NCI-H526 treated with DMSO at 0.1 percent for 48 hours (cell line): Measurements from ENCODE around the gene KRTAP9-8.
"Not testable (repeated sequence)": the region's sequence is repeated elsewhere in the genome, so short reads cannot be mapped to it uniquely, and the experiment has no call there.

Experiments
- DNase-seq: peaks from one replicate; lab custom pipeline; 2025; lab: John Stamatoyannopoulos, UW

KRTAP9-8 gene, protein sequence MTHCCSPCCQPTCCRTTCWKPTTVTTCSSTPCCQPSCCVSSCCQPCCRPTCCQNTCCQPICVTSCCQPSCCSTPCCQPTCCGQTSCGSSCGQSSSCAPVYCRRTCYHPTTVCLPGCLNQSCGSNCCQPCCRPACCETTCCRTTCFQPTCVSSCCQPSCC

DNA sequence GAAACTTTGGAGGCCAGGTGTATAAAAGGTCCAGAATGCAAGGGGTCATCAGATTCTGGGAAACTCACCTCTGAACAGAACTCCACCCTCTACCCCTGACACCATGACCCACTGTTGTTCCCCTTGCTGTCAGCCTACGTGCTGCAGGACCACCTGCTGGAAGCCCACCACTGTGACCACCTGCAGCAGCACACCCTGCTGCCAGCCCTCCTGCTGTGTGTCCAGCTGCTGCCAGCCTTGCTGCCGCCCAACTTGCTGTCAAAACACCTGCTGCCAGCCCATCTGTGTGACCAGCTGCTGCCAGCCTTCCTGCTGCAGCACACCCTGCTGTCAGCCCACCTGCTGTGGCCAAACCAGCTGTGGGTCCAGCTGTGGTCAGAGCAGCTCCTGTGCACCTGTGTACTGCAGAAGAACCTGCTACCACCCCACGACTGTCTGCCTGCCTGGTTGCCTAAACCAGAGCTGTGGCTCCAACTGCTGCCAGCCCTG lies at the start of gene KRTAP9-8:
Gene KRTAP9-8 (plus strand): TSS at position 51 of the 489 bp plus-strand sequence. CDS start 53 bp downstream, at position 104.
- DNase-seq = not testable (repeated sequence)

DNA sequence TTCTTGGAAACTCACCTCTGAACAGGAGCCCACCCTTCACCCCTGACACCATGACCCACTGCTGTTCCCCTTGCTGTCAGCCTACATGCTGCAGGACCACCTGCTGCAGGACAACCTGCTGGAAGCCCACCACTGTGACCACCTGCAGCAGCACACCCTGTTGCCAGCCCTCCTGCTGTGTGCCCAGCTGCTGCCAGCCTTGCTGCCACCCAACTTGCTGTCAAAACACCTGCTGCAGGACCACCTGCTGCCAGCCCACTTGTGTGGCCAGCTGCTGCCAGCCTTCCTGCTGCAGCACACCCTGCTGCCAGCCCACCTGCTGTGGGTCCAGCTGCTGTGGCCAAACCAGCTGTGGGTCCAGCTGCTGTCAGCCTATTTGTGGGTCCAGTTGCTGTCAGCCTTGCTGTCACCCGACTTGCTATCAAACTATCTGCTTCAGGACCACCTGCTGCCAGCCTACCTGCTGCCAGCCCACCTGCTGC lies 47.9 kb upstream of the KRTAP9-8 start, which contains the start of gene KRTAP9-1:
Gene KRTAP9-1 (plus strand): TSS at position 51 of the 482 bp plus-strand sequence. CDS start 0 bp downstream, at position 51.
- not testable (repeated sequence) for DNase-seq

DNA sequence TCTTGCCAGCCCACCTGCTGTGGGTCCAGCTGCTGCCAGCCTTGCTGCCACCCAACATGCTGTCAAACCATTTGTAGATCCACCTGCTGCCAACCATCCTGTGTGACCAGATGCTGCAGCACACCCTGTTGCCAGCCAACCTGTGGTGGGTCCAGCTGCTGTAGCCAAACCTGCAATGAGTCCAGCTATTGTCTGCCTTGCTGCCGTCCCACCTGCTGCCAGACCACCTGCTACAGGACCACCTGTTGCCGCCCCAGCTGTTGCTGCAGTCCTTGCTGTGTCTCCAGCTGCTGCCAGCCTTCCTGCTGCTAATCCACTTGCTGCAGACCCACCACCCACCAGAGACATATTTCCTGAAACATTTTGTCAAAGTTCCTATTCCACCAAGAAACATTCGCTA lies 47.5 kb upstream of the KRTAP9-8 start:
- no peak for DNase-seq

DNA sequence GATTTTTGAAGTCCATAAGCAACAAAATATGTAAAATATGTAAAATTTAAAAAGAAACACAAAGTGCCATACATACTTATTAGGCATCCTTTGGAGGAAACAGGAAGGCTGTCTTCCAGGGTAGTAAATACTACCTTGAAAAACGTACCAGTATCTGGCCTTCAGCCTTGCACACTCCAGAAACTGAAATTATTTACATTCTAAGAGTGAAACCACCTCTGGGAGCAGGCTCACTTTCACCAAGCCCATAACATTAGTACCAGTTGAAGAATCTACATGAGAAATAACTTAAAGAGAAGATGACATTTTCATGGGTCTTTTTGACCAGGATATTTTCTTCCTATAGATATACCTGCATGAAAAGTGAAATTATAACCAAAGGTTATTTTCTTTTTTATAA lies 41.7 kb upstream of the KRTAP9-8 start:
- no peak for DNase-seq

DNA sequence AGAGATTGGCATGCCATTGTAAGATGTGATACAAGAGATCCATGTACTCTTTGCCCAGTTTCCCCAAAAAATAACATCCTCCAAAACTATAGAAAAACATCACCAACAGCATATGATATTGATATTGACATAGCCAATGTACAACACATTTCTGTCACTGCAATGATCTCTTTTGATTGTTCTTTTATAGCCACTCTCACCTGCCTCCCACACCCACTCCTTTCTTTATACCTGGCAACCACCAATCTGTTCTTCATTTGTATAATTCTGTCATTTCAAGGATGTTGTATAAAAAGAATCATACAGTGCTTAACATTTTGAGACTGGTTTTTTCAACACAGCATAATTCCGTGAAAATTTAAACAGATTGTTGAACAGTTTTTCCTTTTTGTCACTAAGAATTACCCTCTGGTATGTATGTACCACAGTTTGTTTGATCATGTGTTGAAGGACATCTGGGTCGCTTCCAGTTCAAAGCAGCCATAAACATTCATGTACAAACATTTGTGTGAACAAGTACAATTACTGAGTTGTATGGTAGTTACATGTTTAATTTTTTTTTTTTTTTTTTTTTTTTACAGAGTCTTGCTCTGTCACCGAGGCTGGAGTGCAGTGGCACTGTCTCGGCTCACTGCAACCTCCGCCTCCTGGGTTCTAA lies 38.2 kb upstream of the KRTAP9-8 start:
- DNase-seq = no peak

DNA sequence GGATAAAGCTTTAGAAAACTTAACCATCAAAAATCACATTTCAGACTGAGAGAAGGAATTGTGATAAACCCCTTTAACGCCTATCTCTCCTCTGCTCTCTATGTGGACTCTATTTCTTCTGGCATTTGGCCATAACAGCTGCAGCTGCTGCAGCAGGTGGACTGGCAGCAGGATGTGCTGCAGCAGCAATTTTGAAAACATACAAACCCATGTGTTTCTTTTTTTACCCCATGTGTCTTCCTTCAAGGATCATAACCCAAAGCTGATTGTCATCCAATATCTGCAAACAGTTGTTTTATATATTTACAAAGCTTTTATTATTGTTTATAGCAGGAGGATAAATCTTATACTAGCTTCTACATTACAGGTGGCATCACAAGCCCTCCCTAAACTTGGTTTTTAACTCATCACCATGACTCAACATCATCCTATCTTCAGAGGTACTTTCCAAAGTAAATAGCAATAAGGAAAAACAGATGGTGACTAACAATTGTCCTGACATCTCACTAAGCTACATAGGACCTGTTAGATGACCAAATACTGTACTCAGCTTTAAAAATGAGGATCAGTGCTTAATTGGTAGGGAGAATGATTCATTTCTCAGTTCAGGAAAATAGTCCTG lies 25.8 kb upstream of the KRTAP9-8 start:
- DNase-seq = no peak

DNA sequence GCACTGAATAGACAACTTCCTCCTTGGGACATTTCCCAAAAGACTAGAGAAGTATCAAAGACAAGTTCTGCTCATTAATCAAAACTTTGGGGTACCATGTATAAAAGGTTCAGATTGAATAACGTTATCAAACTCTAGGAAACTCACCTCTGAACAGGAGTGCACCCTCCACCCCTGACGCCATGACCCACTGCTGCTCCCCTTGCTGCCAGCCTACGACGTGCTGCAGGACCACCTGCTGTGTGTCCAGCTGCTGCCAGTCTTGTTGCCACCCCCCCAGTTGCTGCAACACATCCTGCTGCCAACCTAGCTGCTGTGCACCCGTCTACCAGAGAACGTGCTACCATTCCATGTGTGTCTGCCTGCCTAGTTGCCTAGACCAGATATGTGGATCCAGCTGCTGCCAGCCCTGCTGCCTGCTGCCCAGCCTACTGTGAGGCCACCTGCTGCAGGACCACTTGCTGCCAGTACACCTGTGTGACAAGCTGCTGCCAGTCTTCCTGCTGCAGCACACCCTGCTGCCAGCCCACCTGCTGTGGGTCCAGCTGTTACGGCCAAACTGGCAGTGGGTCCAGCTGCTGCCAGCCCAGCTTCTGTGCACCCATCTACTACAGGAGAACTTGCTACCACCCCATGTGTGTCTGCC lies 25.2 kb upstream of the KRTAP9-8 start:
- no peak for DNase-seq

DNA sequence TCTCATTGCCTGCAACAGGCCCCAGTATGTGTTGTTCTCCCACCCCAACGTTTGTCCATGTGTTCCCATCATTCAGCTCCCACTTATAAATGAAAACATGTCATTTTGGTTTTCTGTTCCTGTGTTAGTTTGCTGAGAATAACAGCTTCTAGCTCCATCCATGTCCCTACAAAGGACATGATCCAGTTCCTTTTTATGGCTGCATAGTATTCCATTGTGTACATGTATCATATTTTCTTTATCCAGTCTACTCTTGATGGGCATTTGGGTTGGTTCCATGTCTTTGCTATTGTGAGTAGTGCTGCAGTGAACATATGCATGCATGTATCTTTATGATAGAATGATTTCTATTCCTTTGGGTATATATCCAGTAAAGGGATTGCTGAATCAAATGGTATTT lies 22.1 kb upstream of the KRTAP9-8 start:
- no peak for DNase-seq

DNA sequence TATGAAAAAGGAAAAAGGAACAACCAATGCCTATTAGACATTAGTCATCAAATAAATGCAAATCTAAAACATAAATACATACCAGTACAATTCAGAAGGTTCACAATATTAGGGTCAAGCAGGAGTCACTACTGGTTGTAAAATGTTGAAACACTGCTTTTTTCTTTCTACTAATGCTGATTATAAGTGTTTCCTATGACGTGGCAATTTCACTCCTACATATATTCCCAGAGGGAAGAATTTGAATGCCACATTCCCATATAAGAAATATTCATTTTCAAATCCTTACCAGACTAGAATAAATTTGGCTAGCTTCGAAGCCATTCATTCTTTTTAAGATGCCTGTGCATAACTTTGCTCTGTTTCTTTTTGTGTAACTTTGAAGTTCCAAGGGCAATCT lies 14.0 kb upstream of the KRTAP9-8 start:
- DNase-seq = no peak

DNA sequence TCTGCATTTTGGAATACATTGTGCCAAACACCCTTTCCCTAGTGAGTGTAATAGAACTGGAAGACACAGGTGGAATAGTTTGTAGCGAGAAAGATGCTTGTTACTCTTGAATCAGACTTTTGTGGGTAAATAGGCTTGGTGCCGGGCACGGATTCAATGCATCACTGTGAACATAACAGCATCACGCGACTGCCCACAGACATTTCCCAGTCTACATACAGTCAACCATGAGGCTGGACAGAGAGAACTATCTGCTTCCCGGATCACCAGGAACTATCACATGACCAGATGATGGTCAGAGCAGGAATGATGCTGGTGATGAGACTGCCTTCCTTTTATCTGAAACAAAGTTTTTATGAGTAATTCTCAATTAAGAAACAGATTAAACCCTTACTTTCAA lies 11.7 kb upstream of the KRTAP9-8 start:
- DNase-seq = no peak

DNA sequence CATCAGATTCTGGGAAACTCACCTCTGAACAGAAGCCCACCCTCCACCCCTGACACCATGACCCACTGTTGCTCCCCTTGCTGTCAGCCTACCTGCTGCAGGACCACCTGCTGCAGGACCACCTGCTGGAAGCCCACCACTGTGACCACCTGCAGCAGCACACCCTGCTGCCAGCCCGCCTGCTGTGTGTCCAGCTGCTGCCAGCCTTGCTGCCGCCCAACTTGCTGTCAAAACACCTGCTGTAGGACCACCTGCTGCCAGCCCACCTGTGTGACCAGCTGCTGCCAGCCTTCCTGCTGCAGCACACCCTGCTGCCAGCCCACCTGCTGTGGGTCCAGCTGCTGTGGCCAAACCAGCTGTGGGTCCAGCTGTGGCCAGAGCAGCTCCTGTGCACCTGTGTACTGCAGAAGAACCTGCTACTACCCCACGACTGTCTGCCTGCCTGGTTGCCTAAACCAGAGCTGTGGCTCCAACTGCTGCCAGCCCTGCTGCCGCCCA lies 11.2 kb upstream of the KRTAP9-8 start, which contains the start of gene KRTAP9-2:
Gene KRTAP9-2 (plus strand): TSS at position 51 of the 498 bp plus-strand sequence. CDS start 7 bp downstream, at position 58.
- not testable (repeated sequence) for DNase-seq

DNA sequence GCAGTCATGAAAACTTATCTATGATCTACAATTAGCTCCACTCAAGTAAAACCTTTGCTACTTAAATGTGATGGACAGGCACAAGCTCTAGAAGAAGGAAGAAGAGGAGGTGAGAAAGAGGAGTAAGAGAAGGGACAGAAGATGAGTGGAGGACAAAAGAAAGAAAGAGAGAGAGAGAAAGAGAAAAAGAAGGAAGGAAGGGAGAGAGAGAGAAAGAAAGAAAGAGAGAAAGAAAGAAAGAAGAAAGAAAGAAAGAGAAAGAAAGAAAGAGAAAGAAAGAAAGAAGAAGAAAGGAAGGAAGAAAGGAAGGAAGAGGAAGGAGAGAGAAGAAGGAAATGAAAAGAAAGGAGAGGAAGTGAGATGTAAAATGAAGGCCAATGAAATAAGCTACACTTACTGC lies 7.7 kb upstream of the KRTAP9-8 start:
- no peak for DNase-seq

DNA sequence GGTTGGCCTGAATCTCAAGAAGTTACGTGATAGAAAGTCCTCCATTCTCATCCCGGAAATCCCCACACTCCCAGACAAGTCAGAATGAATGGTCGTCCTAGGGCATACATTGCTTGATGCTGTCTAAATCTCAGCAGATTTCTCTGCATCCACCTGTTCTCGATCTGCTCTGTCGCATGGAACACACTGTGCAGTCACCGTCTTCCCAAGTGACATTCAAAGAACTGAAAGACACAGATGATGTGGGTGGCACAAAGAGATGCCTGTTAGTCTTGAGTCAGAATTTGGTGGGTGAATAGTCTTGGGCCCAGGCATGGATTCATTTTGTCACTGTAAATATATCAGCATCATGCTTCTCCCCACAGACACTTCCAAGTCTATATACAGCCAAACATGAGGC lies 6.1 kb upstream of the KRTAP9-8 start:
- no peak for DNase-seq

DNA sequence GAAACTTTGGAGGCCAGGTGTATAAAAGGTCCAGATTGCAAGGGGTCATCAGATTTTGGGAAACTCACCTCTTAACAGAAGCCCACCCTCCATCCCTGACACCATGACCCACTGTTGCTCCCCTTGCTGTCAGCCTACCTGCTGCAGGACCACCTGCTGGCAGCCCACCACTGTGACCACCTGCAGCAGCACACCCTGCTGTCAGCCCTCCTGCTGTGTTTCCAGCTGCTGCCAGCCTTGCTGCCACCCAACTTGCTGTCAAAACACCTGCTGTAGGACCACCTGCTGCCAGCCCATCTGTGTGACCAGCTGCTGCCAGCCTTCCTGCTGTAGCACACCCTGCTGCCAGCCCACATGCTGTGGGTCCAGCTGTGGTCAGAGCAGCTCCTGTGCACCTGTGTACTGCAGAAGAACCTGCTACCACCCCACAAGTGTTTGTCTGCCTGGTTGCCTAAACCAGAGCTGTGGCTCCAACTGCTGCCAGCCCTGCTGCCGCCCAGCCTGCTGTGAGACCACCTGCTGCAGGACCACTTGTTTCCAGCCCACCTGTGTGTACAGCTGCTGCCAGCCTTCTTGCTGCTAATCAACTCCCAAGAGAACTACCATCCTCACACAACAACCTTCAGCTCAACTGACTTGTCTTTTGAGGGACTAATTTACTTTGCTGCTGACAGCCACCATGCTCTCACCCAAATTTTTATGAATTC lies 5.2 kb upstream of the KRTAP9-8 start, which contains the start of gene KRTAP9-3:
Gene KRTAP9-3 (plus strand): TSS at position 51 of the 707 bp plus-strand sequence. CDS start 53 bp downstream, at position 104.
- not testable (repeated sequence) for DNase-seq

DNA sequence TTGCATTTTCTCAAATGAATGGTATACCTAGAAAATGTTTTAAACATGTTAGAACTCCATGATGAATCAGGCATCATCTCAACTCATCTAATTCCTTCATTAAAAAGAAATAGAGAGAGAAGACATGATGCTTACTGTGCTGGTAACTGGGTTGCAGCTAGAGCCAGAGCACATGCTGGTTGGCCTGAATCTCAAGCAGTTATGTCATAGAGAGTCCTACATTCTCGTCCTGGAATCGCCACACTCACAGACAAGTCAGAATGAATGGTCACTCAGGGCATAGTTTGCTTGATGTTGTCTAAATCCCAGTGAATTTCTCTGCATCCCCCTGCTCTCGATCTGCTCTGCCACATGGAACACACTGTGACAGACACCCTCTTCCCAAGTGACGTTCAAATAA lies 683 bp upstream of the KRTAP9-8 start:
- not testable (repeated sequence) for DNase-seq

DNA sequence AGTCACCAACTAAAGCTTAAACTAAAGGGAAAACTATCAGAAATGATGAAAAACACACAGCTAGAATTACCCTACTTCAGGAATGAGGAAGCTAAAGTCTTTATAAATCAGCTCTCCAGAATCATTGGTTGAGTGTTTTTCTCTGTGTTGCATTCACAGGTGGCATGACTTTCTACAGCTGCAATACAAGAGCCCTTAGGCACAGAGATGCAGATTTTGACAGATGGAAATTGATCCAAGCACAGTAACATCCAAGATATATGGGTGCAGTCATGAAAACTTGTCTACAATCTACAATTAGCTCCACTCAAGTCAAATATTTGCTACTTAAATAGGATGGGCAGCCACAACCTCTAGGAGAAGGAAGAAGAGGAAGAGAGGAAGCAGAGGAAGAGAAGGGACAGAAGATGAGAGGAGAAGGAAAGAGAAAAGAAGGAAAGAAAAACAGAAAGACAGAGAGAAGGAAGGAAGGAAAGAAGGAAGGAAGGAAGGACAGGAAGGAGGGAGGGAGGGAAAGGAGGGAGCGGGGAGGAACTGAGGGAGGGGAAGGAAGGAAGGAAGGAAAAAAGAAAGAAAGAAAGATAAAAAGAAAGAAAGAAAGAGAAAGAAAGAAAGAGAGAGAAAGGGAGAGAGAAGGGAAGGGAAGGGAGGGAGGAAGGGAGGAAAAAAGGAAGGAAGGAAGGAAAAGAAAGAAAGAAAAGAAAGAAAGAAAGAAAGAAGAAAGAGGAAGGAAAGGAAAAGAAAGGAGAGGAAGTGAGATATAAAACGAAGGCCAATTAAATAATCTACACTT lies 9.4 kb downstream of the KRTAP9-8 start:
- not testable (repeated sequence) for DNase-seq

DNA sequence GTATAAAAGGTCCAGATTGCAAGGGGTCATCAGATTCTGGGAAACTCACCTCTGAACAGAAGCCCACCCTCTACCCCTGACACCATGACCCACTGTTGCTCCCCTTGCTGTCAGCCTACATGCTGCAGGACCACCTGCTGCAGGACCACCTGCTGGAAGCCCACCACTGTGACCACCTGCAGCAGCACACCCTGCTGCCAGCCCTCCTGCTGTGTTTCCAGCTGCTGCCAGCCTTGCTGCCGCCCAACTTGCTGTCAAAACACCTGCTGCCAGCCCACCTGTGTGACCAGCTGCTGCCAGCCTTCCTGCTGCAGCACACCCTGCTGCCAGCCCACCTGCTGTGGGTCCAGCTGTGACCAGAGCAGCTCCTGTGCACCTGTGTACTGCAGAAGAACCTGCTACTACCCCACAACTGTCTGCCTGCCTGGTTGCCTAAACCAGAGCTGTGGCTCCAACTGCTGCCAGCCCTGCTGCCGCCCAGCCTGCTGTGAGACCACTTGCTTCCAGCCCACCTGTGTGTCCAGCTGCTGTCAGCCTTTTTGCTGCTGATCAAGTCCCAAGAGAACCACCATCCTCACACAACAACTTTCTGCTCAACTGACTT lies 11.9 kb downstream of the KRTAP9-8 start, which contains the start of gene KRTAP9-4:
Gene KRTAP9-4 (plus strand): TSS at position 51 of the 604 bp plus-strand sequence. CDS start 34 bp downstream, at position 85.
- DNase-seq = not testable (repeated sequence)

DNA sequence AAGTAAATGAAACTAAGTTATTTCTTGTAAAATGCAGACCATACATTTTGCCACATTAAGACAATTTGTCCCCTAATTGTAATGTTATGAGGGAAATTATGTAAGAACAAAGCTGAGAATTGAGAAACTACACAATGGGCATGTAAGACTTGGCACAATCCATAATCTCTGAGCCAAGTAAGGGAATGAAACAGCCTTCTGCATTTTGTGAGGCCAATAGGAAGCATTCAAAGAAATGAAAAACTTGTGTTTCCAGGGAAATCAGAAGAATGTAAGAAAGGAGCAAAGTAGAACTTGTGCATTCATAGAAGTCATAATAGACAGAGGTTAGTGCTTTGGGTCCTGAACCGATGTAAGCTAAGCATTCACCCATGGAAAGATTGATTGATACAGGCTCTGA lies 13.5 kb downstream of the KRTAP9-8 start:
- no peak for DNase-seq

DNA sequence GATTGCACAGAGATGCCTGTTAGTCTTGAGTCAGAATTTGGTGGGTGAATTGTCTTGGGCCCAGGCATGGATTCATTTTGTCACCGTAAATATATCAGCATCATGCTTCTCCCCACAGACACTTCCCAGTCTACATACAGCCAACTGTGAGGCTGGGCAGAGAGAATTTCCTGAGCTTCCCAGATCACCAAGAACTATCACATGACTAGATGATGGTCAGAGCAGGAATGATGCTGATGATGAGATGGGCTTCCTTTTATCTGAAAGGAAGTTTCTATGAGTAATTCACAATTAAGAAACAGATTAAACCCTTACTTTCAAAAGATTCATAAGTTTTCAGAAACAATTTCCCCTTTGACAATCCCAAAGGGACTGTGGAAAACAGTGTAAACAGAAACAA lies 17.1 kb downstream of the KRTAP9-8 start:
- DNase-seq = no peak
